ENCODE measurements around the gene ABCA7. TPM values are rescaled to one million over a fixed set of nuclear protein-coding genes. Genes with fewer than 3 reads are reported as not detected.
A peak's percentile ranks its signal among the peaks of the same experiment; 100 is the strongest.

The ABCA7 gene
- total and polyA plus RNA-seq, 2 donors = 1.9 to 5.9 TPM

Small RNA genes within 50 kb of the gene (small RNA-seq; reads per million reads assigned to genes)
- 0.35 reads per million, percentile 23 among the genes with 10 or more reads in this experiment for gene RNU6-2

Other genes with a start within 250 kb of the ABCA7 start
- 104 TPM for gene PTBP1, start 242.7 kb upstream of the ABCA7 start, total RNA-seq
- gene PTBP1, start 242.7 kb upstream of the ABCA7 start, polyA plus RNA-seq = 108 TPM
- gene PLPPR3, start 218.2 kb upstream of the ABCA7 start, total RNA-seq = 2.1 TPM
- 0.03 TPM for gene PLPPR3, start 218.2 kb upstream of the ABCA7 start, polyA plus RNA-seq
- gene AZU1, start 212.3 kb upstream of the ABCA7 start, total RNA-seq = not detected
- 0.15 TPM for gene AZU1, start 212.3 kb upstream of the ABCA7 start, polyA plus RNA-seq
- gene PRTN3, start 199.1 kb upstream of the ABCA7 start, total RNA-seq = 0.26 TPM
- gene PRTN3, start 199.1 kb upstream of the ABCA7 start, polyA plus RNA-seq = 0.08 TPM
- gene ELANE, start 187.8 kb upstream of the ABCA7 start, total RNA-seq = not detected
- 5.7 TPM for gene ELANE, start 187.8 kb upstream of the ABCA7 start, polyA plus RNA-seq
- gene CFD, start 180.4 kb upstream of the ABCA7 start, total RNA-seq = 84.4 TPM
- gene CFD, start 180.4 kb upstream of the ABCA7 start, polyA plus RNA-seq = 2,164 TPM
- 21.2 TPM for gene MED16, start 146.9 kb upstream of the ABCA7 start, total RNA-seq
- gene MED16, start 146.9 kb upstream of the ABCA7 start, polyA plus RNA-seq = 59.8 TPM
- gene RNU6-9, start 146.6 kb upstream of the ABCA7 start, total RNA-seq = not detected
- gene RNU6-9, start 146.6 kb upstream of the ABCA7 start, polyA plus RNA-seq = not detected
- gene R3HDM4, start 126.9 kb upstream of the ABCA7 start, total RNA-seq = 16.0 TPM
- 62.3 TPM for gene R3HDM4, start 126.9 kb upstream of the ABCA7 start, polyA plus RNA-seq
- gene KISS1R, start 122.8 kb upstream of the ABCA7 start, total RNA-seq = not detected
- 0.28 TPM for gene KISS1R, start 122.8 kb upstream of the ABCA7 start, polyA plus RNA-seq
- gene ARID3A, start 114.1 kb upstream of the ABCA7 start, total RNA-seq = 9.1 TPM
- gene ARID3A, start 114.1 kb upstream of the ABCA7 start, polyA plus RNA-seq = 6.1 TPM
- 23.3 TPM for gene WDR18, start 55.8 kb upstream of the ABCA7 start, total RNA-seq
- gene WDR18, start 55.8 kb upstream of the ABCA7 start, polyA plus RNA-seq = 36.6 TPM
- not detected for gene GRIN3B, start 39.7 kb upstream of the ABCA7 start, total RNA-seq
- gene GRIN3B, start 39.7 kb upstream of the ABCA7 start, polyA plus RNA-seq = 0.06 TPM
- gene TMEM259, start 19.0 kb upstream of the ABCA7 start, total RNA-seq = 34.5 TPM
- 159 TPM for gene TMEM259, start 19.0 kb upstream of the ABCA7 start, polyA plus RNA-seq
- not detected for gene RNU6-2, start 18.6 kb upstream of the ABCA7 start, total RNA-seq
- not detected for gene RNU6-2, start 18.6 kb upstream of the ABCA7 start, polyA plus RNA-seq
- 73.3 TPM for gene CNN2, start 13.5 kb upstream of the ABCA7 start, total RNA-seq
- 97.1 TPM for gene CNN2, start 13.5 kb upstream of the ABCA7 start, polyA plus RNA-seq
- gene ARHGAP45, start 27.1 kb downstream of the ABCA7 start, total RNA-seq = 5.7 TPM
- gene ARHGAP45, start 27.1 kb downstream of the ABCA7 start, polyA plus RNA-seq = 12.0 TPM
- 35.2 TPM for gene POLR2E, start 55.3 kb downstream of the ABCA7 start, total RNA-seq
- 255 TPM for gene POLR2E, start 55.3 kb downstream of the ABCA7 start, polyA plus RNA-seq
- gene GPX4, start 63.9 kb downstream of the ABCA7 start, total RNA-seq = 71.3 TPM
- 452 TPM for gene GPX4, start 63.9 kb downstream of the ABCA7 start, polyA plus RNA-seq
- gene SBNO2, start 134.2 kb downstream of the ABCA7 start, total RNA-seq = 7.6 TPM
- gene SBNO2, start 134.2 kb downstream of the ABCA7 start, polyA plus RNA-seq = 44.8 TPM
- gene STK11, start 165.7 kb downstream of the ABCA7 start, total RNA-seq = 31.7 TPM
- gene STK11, start 165.7 kb downstream of the ABCA7 start, polyA plus RNA-seq = 56.5 TPM
- gene CBARP, start 197.9 kb downstream of the ABCA7 start, total RNA-seq = 0.53 TPM
- 0.43 TPM for gene CBARP, start 197.9 kb downstream of the ABCA7 start, polyA plus RNA-seq
- 9.5 TPM for gene ATP5F1D, start 201.6 kb downstream of the ABCA7 start, total RNA-seq
- 236 TPM for gene ATP5F1D, start 201.6 kb downstream of the ABCA7 start, polyA plus RNA-seq
- gene MIDN, start 208.5 kb downstream of the ABCA7 start, total RNA-seq = 12.2 TPM
- 64.3 TPM for gene MIDN, start 208.5 kb downstream of the ABCA7 start, polyA plus RNA-seq
- gene CIRBP, start 229.2 kb downstream of the ABCA7 start, total RNA-seq = 267 TPM
- gene CIRBP, start 229.2 kb downstream of the ABCA7 start, polyA plus RNA-seq = 536 TPM
- 4.9 TPM for gene FAM174C, start 235.4 kb downstream of the ABCA7 start, total RNA-seq
- 55.9 TPM for gene FAM174C, start 235.4 kb downstream of the ABCA7 start, polyA plus RNA-seq
- 0.32 TPM for gene EFNA2, start 245.8 kb downstream of the ABCA7 start, total RNA-seq
- gene EFNA2, start 245.8 kb downstream of the ABCA7 start, polyA plus RNA-seq = 0.09 TPM